HG03565 (cell line): ENCODE measurements around the gene RASL10B.

Experiments used
- ATAC-seq: cut with Tn5 transposase; IDR thresholded peaks from one replicate; pipeline ENCODE4 v1.9.1; 2021; ENCODE audit warnings: mild to moderate bottlenecking, moderate library complexity; ENCODE audit not compliant: unreplicated experiment

RASL10B gene

DNA sequence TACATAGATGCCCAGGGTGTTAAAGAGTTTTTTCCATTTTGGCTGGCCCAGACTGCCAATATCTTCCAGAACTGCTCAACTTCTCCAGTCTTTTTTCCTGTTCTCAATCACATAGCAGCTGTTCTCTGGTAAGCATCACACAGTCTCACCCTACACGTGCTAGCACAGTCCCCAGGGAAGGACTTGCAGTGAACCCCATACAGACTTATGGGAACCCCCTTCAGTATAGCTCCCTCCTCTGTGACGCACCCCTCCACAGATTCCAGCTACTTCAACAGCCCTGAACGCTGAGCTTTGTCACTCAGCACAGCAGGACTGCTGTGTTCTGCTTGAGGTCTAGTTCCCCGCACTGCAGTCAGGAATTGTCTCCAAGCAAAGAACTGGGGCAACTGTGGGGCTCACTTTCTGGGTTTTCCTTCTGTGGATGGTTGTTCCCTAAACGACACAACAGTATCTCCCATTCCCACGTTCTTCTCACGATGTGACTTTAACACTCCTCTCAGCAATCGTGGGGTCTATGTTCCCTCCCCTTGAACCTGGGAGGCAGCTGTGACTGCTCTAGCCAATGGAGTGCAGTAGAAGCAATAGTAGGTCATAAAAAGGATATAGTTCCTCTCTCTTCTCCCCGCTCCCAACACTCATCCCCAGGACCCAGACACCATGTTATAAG, 60.4 kb downstream of the RASL10B start:
- no peak for ATAC-seq
